ENCODE measurements around the gene ERBIN. TPM values are rescaled to one million over a fixed set of nuclear protein-coding genes. Genes with fewer than 3 reads are reported as not detected.
A peak's percentile ranks its signal among the peaks of the same experiment; 100 is the strongest.

Gene ERBIN
- total RNA-seq, 1 donor from 2014 or later = 88.5 TPM

- Mint-ChIP-seq H3K4me1 (peaks cover 59% of the 10 kb centered on the region), H3K27ac (peak overlapping the region; percentile 97), H3K9me3 (no peaks in the 10 kb centered on the region), H3K4me3 (peak overlapping the region; percentile 90), H3K27me3 (no peaks in the 10 kb centered on the region), H3K36me3 (ENCODE audit: low read depth) (peaks cover 39% of the 10 kb centered on the region)
- POLR2A ChIA-PET = interaction anchor here (4.0 kb wide), 1 partner anchor 216 kb away, joined by 25 read pairs; the partner anchor contains the start of gene SREK1
- CTCF ChIA-PET = no interaction called here
- no peak for ATAC-seq (ENCODE audit: low read depth)
- TF ChIP-seq CTCF (IDR thresholded peaks at IDR 0.05) = no peak
- no peak for DNase-seq
- intact Hi-C loops (cut with micrococcal nuclease) = loop anchor here (5.0 to 10.0 kb wide), 4 partner anchors 101 to 1276 kb away; partner anchors contain the start of gene ADAMTS6
Measured at GRCh38 chr5:65928322-65928752, 2.0 kb downstream of the ERBIN start.

- DNase-seq (no peak), ATAC-seq (ENCODE audit: low read depth) (no peak)
- peak overlapping the region; percentile 97 for H3K27ac Mint-ChIP-seq
- TF ChIP-seq CTCF (IDR thresholded peaks at IDR 0.05) = no peak
- H3K36me3 Mint-ChIP-seq (ENCODE audit: low read depth) = peaks cover 41% of the 10 kb centered on the region
- H3K9me3 Mint-ChIP-seq = no peaks in the 10 kb centered on the region
- ChIA-PET POLR2A (no interaction called here), CTCF (no interaction called here)
- no peaks in the 10 kb centered on the region for H3K27me3 Mint-ChIP-seq
- intact Hi-C loops (cut with micrococcal nuclease) = loop anchor here (5.0 to 10.0 kb wide), 4 partner anchors 102 to 1276 kb away; partner anchors contain the start of gene ADAMTS6
- H3K4me1 Mint-ChIP-seq = peaks cover 58% of the 10 kb centered on the region
- H3K4me3 Mint-ChIP-seq = peak overlapping the region; percentile 90
Measured at GRCh38 chr5:65928860-65929259, 2.5 kb downstream of the ERBIN start.

- Mint-ChIP-seq H3K4me1 (peaks cover 82% of the 10 kb centered on the region), H3K9me3 (no peaks in the 10 kb centered on the region), H3K36me3 (ENCODE audit: low read depth) (peaks cover 39% of the 10 kb centered on the region), H3K4me3 (no peak overlapping the region), H3K27me3 (no peaks in the 10 kb centered on the region), H3K27ac (peak overlapping the region; percentile 19)
- POLR2A ChIA-PET = interaction anchor here (0.6 kb wide), 1 partner anchor 22 kb away, joined by 3 read pairs; no protein-coding TSS in a partner anchor
- no peak for DNase-seq
- TF ChIP-seq CTCF (IDR thresholded peaks at IDR 0.05) = no peak
- ATAC-seq (ENCODE audit: low read depth) = no peak
- intact Hi-C loops (cut with micrococcal nuclease) = no loop called here
- CTCF ChIA-PET = no interaction called here
Measured at GRCh38 chr5:65932676-65933075, 6.3 kb downstream of the ERBIN start.

GRCh38 chr5:65933295-65933694 is 6.9 kb downstream of the ERBIN start:
- Mint-ChIP-seq H3K4me3 (no peak overlapping the region), H3K27ac (peak overlapping the region; percentile 19)
- intact Hi-C loops (cut with micrococcal nuclease) = no loop called here

GRCh38 chr5:65938256-65938655 is 11.9 kb downstream of the ERBIN start:
- POLR2A ChIA-PET = interaction anchor here (0.6 to 1.2 kb wide), 3 partner anchors 12 to 210 kb away, joined by 3 to 6 read pairs (median 5); partner anchors contain the start of gene ERBIN
- Mint-ChIP-seq H3K4me1 (peaks cover 62% of the 10 kb centered on the region), H3K27ac (peak overlapping the region; percentile 61), H3K36me3 (ENCODE audit: low read depth) (peaks cover 22% of the 10 kb centered on the region), H3K27me3 (no peaks in the 10 kb centered on the region), H3K9me3 (no peaks in the 10 kb centered on the region), H3K4me3 (peak overlapping the region; percentile 36)
- no peak for TF ChIP-seq CTCF (IDR thresholded peaks at IDR 0.05)
- no peak for DNase-seq
- peak; percentile 77 for ATAC-seq (ENCODE audit: low read depth)
- CTCF ChIA-PET = no interaction called here
- intact Hi-C loops (cut with micrococcal nuclease) = loop anchor here (1.0 kb wide), 1 partner anchor 11 kb away; no protein-coding TSS in a partner anchor

More at GRCh38 chr5:65933295-65933694, 6.9 kb downstream of the ERBIN start:
- Mint-ChIP-seq H3K9me3 (no peaks in the 10 kb centered on the region), H3K36me3 (ENCODE audit: low read depth) (peaks cover 38% of the 10 kb centered on the region), H3K4me1 (peaks cover 81% of the 10 kb centered on the region), H3K27me3 (no peaks in the 10 kb centered on the region)
- ChIA-PET POLR2A (no interaction called here), CTCF (no interaction called here)
- TF ChIP-seq CTCF (IDR thresholded peaks at IDR 0.05) = no peak
- DNase-seq (no peak), ATAC-seq (ENCODE audit: low read depth) (no peak)

All from activated B cell treated with CpG ODN at 0.5 μM for 24 hours (primary cell).